NOMO-1 (cell line): Measurements from ENCODE around the gene DPYD.
A peak's percentile ranks its signal among the peaks of the same experiment; 100 is the strongest.

Experiments used
- DNase-seq, 2 experiments: peaks; one replicate each; lab custom pipeline; 2025; ENCODE audit not compliant: unreplicated experiment in 2 of 2; lab: John Stamatoyannopoulos, UW

DPYD gene

GRCh38 chr1:97920832-97921571 lies at the start of gene DPYD:
Gene DPYD, minus strand, starts transcription at chr1:97921034. Its CDS starts 112 bp downstream, at chr1:97920922.
- peak; percentile 84 to 92 for DNase-seq

- DNase-seq, result no peak
These were observed 39.6 kb upstream of the DPYD start for GRCh38 chr1:97960470-97960869.

- DNase-seq, result no peak
These were observed 26.9 kb upstream of the DPYD start for GRCh38 chr1:97947695-97948094.

GRCh38 chr1:97943354-97943753 lies 22.5 kb upstream of the DPYD start:
- DNase-seq, result no peak

- DNase-seq, result no peak
These were observed 21.6 kb upstream of the DPYD start for GRCh38 chr1:97942161-97943123.

- peak in 1 of 2 experiments; percentile 7 for DNase-seq
These were observed 17.4 kb upstream of the DPYD start for GRCh38 chr1:97938285-97938642.

- DNase-seq, result no peak
These were observed 16.1 kb upstream of the DPYD start for GRCh38 chr1:97936976-97937375.

- no peak for DNase-seq
These were observed 13.7 kb upstream of the DPYD start for GRCh38 chr1:97934491-97934890.

GRCh38 chr1:97929874-97930851 lies 9.3 kb upstream of the DPYD start:
- no peak for DNase-seq

- no peak for DNase-seq
These were observed 5.3 kb upstream of the DPYD start for GRCh38 chr1:97926017-97926708.

- DNase-seq, result no peak
These were observed 4.3 kb upstream of the DPYD start for GRCh38 chr1:97925151-97925550.

- DNase-seq, result no peak
These were observed 3.0 kb upstream of the DPYD start for GRCh38 chr1:97923811-97924210.

GRCh38 chr1:97920276-97920831 lies 480 bp downstream of the DPYD start:
- no peak for DNase-seq

- peak in 1 of 2 experiments; percentile 36 for DNase-seq
These were observed 1.1 kb downstream of the DPYD start for GRCh38 chr1:97919585-97920261.

GRCh38 chr1:97918961-97919360 lies 1.9 kb downstream of the DPYD start:
- no peak for DNase-seq

- DNase-seq, result no peak
These were observed 7.2 kb downstream of the DPYD start for GRCh38 chr1:97913506-97914139.

- no peak for DNase-seq
These were observed 9.3 kb downstream of the DPYD start for GRCh38 chr1:97911266-97912215.

- no peak for DNase-seq
These were observed 11.6 kb downstream of the DPYD start for GRCh38 chr1:97909266-97909665.
